Mammary epithelial cell (primary cell): Measurements from ENCODE around the gene SH3D19.

ENCODE experiments used
- CTCF ChIP-seq, 2 donors: IDR thresholded peaks in 1 of 2; conservative IDR thresholded peaks in 1 of 2; 2 replicates each; pipeline ENCODE4 v1.5.1; 2011 to 2012; ENCODE audit warnings: inconsistent platforms in 2 of 2, low read length in 2 of 2, mild to moderate bottlenecking in 2 of 2, control low read depth in 1 of 2, low read depth in 1 of 2; ENCODE audit not compliant: insufficient read depth in 1 of 2; ENCODE audit errors: extremely low read depth in 1 of 2
- EZH2 ChIP-seq: IDR thresholded peaks from 2 replicates; pipeline ENCODE4 v1.6.1; 2012; ENCODE audit warnings: low read length, inconsistent platforms, borderline replicate concordance

GRCh38 chr4:151322570-151322969 is 2.8 kb downstream of the SH3D19 start:
- no peak for TF ChIP-seq CTCF (conservative IDR thresholded peaks at IDR 0.05 in 1 of 2, IDR thresholded peaks at IDR 0.05 in 1 of 2; ENCODE audit: extremely low read depth in 1 of 2, insufficient read depth in 1 of 2, low read depth in 1 of 2, low read length in 2 of 2)
- TF ChIP-seq EZH2 = no peak
